HG03575 (cell line): ENCODE data around the gene SLC25A31.

Experiments
- ATAC-seq: cut with Tn5 transposase; IDR thresholded peaks from one replicate; pipeline ENCODE4 v1.9.1; 2021; ENCODE audit not compliant: unreplicated experiment, insufficient number of reproducible peaks, low FRiP score; ENCODE audit errors: extremely low read depth

The SLC25A31 gene

GRCh38 chr4:127730142-127730913, at the start of gene SLC25A31:
SLC25A31 (plus strand) TSS chr4:127730400; CDS start chr4:127730546, 146 bp downstream.
- ATAC-seq: no peak

- ATAC-seq: no peak
Measured at GRCh38 chr4:127685292-127685691, 44.9 kb upstream of the SLC25A31 start.

DNA sequence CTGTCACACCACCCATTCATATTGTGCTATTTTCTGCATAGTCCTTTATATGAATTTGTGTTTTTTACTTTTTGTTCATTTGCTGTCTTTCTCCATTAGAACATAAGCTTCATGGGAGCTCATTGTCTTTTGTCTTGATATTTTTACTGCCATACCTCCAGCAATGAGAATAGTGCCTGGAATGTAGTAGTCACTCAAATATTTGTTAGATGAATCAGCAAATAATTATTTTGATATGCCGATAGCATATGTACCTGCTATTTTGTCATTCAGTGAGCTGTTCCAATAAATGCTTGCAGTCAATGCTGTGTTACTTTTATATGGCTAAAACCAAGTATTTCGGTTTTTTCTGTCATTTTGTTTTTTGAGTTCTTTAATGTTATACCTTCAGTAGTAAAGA, 43.5 kb upstream of the SLC25A31 start:
- no peak for ATAC-seq

- no peak for ATAC-seq
Measured at GRCh38 chr4:127687580-127687979, 42.6 kb upstream of the SLC25A31 start.

- peak; percentile 100 for ATAC-seq
Measured at GRCh38 chr4:127698789-127699200, 31.4 kb upstream of the SLC25A31 start.

DNA sequence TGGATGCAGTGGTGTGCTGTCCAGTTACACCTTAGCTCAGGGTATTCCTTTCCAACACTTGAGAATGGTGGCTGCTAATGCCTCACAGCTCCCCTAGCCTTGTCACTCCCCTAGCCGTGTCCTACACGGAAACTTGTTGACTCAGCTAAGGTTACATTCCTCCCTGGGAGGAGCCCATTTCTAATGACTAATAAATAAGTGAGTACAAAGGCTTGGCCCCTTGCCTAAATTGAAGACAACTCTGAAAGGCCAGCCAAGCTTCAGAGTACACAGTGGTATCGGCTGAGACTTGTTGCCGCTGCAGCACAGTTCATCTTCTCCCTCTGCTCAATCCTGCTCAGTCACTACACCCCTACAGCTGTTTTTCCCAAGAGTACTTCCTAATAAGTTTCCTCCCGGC, 21.2 kb upstream of the SLC25A31 start:
- no peak for ATAC-seq

DNA sequence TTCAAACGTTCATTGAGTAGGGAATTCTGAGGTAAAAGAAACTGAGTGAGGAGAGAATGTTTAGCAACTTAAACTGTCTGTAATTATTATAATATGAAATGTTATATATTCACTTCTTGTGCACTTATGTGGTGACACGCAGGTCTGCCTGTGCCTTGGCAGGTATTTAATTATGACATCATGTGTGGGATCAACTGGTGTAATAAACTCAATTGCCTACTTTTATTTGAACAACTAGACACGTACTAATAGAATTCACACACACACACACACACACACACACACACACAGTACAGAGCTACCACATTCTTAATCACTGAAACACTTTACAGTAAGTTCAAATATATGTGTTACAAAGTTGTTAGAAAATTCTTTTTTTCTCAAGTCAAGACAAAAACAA, 20.7 kb upstream of the SLC25A31 start:
- ATAC-seq: no peak

DNA sequence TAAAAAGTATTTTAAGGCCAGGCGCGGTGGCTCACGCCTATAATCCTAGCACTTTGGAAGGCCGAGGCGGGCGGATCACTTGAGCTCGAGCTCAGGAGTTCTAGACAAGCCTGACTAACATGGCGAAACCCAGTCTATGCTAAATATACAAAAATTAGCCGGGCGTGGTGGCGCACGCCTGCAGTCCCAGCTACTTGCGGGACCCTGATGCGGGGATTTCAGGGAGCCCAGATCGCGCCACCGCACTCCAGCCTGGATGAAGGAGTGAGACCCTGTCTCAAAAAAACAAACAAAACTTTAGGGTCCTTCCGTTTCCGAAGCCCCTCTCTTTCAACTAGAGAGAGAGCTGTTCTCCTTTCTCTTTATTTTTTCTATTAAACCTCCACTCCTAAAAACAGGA, 1.2 kb downstream of the SLC25A31 start:
- ATAC-seq: no peak

- peak; percentile 79 for ATAC-seq
Measured at GRCh38 chr4:127732623-127733328, 2.6 kb downstream of the SLC25A31 start.

- ATAC-seq: no peak
Measured at GRCh38 chr4:127734976-127735375, 4.8 kb downstream of the SLC25A31 start.

DNA sequence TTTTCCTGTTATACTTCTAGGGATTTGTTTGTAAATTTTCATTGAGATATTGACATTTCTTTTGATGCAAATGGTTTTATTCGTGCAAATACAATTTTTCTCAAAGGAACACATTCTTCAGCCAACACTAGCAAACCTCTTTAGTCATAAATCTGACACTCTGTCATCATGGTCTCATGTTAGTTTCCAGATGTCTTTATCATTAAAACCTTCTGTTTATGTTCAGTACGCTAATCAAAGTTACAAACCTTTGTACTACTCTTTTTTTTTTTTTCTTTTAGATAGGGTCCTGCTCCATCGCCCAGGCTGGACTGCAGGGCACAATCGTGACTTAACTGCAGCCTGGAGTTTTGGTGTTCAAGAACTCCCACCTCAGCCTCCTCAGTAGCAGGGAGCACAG, 7.1 kb downstream of the SLC25A31 start:
- no peak for ATAC-seq

GRCh38 chr4:127741247-127741646, 11.0 kb downstream of the SLC25A31 start:
- no peak for ATAC-seq

GRCh38 chr4:127747883-127748282, 17.7 kb downstream of the SLC25A31 start:
- ATAC-seq: no peak

GRCh38 chr4:127748957-127749356, 18.8 kb downstream of the SLC25A31 start:
- ATAC-seq: no peak

DNA sequence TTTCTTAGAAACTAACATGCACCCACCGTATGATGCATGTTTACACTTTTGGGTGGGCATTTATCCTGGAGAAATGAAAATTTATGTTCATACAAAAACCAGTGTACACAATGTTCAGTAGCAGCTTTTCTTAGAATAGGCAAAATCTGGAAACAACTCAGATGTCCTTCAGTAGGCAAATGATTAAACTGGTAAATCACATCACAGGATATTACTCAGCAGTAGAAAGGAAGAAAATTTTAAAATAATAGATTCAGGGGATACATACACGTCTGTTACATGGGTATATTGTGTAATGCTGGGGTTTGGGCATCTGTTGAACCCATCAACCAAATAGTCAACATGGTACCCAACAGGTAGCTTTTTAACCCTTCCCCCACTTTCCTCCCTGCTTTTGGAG, 26.7 kb downstream of the SLC25A31 start:
- no peak for ATAC-seq

DNA sequence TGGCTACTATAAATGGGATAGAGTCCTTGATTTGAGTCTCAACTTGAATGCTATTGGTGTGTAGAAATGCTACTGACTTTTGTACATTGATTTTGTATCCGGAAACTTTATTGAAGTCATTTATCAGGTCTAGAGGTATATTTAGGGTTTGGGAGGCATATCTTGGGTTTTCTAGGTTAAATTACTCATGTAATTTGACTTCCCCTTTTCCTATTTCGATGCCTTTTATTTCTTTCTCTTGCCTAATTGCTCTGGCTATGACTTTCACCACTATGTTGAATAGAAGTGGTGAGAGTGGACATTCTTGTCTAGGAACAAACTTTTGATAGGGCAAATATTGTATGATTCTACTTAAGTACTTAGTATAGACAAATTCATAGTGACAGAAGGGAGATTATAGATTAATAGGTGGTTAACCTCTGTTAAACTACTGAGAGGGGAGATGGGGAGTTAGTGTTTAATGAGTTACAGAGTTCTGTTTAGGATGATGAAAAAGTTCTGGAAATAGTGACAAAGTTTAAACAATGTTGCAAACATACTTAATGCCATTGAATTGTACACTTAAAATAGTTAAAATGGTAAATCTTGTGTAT, 29.1 kb downstream of the SLC25A31 start:
- ATAC-seq: no peak

- no peak for ATAC-seq
Measured at GRCh38 chr4:127759893-127760292, 29.7 kb downstream of the SLC25A31 start.

- no peak for ATAC-seq
Measured at GRCh38 chr4:127771535-127772275, 41.5 kb downstream of the SLC25A31 start.
